Calu3 (cell line): Measurements from ENCODE around the gene SLC12A7. TPM values are rescaled to one million over a fixed set of nuclear protein-coding genes. Genes with fewer than 3 reads are reported as not detected.

Experiments used
- BruUV-seq: library from RNA; stranded (reverse); fragments of 400-500 nt; replicated peaks from 2 replicates; lab custom pipeline; 2021; lab: Mats Ljungman, UMichigan
- CTCF ChIA-PET: fragments of 300-600 bp; sonication (Branson Sonifier 250); formaldehyde crosslinking; loops from one replicate; lab custom pipeline; 2022; ENCODE audit warnings: antibody characterized with exemption; lab: Charles Lee
- DNase-seq: peaks from one replicate; pipeline ENCODE4 v3.0.0; 2022
- H3K27ac Mint-ChIP-seq: one replicate; pipeline ENCODE4 v1.8.0; 2022; ENCODE audit warnings: mixed read lengths; ENCODE audit not compliant: unreplicated experiment
- H3K27me3 Mint-ChIP-seq: one replicate; pipeline ENCODE4 v1.8.0; 2022; ENCODE audit warnings: mixed read lengths; ENCODE audit not compliant: unreplicated experiment
- H3K36me3 Mint-ChIP-seq: one replicate; pipeline ENCODE4 v1.8.0; 2022; ENCODE audit warnings: mild to moderate bottlenecking, moderate library complexity, mixed read lengths; ENCODE audit not compliant: insufficient read depth, unreplicated experiment
- H3K4me1 Mint-ChIP-seq: one replicate; pipeline ENCODE4 v1.8.0; 2022; ENCODE audit warnings: mild to moderate bottlenecking, low read depth, mixed read lengths; ENCODE audit not compliant: unreplicated experiment
- H3K4me3 Mint-ChIP-seq: one replicate; pipeline ENCODE4 v1.8.0; 2022; ENCODE audit warnings: mild to moderate bottlenecking, low read depth, moderate library complexity, mixed read lengths; ENCODE audit not compliant: unreplicated experiment
- H3K9me3 Mint-ChIP-seq: one replicate; pipeline ENCODE4 v1.8.0; 2022; ENCODE audit warnings: low read depth, mixed read lengths; ENCODE audit not compliant: unreplicated experiment
- intact Hi-C: fragments of 100-400 bp; cut with micrococcal nuclease; formaldehyde crosslinking; loops from one replicate; pipeline ENCODE4 v1.10.0; 2022; ENCODE audit not compliant: unreplicated experiment
- total RNA-seq: library from RNA; stranded (reverse); gene quantifications from 2 replicates; pipeline ENCODE4 v1.2.3, GENCODE V29; 2022
- TF ChIP-seq, protein P1 (sequence below): fragments of 200-600 bp; IDR thresholded peaks from one replicate; pipeline ENCODE4 v1.8.0; 2022; ENCODE audit warnings: antibody characterized with exemption; ENCODE audit not compliant: unreplicated experiment

The SLC12A7 gene
- total RNA-seq, 1 experiment from 2014 or later: 82.3 TPM

DNA sequence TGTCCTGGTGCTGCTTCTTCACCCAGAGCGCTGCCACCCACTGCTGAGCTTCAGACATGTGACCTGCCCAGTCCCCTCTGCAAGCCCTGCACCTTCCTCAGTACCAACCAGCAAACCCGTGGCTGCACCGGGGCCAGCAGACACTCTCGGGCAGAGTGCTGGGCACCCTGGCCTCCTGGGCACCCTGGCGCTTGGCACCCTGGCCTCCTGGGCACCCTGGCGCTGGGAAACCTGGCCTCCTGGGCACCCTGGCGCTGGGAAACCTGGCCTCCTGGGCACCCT is 31.7 kb upstream of the SLC12A7 start:
- CTCF ChIA-PET: no interaction called here
- Mint-ChIP-seq H3K4me3 (no peak overlapping the region), H3K36me3 (peaks cover 5% of the 10 kb centered on the region), H3K27ac (no peak overlapping the region), H3K27me3 (no peaks in the 10 kb centered on the region), H3K4me1 (peaks cover 18% of the 10 kb centered on the region), H3K9me3 (no peaks in the 10 kb centered on the region)
- BruUV-seq: no TSS peak
- no peak for DNase-seq
- TF ChIP-seq, protein P1, sequence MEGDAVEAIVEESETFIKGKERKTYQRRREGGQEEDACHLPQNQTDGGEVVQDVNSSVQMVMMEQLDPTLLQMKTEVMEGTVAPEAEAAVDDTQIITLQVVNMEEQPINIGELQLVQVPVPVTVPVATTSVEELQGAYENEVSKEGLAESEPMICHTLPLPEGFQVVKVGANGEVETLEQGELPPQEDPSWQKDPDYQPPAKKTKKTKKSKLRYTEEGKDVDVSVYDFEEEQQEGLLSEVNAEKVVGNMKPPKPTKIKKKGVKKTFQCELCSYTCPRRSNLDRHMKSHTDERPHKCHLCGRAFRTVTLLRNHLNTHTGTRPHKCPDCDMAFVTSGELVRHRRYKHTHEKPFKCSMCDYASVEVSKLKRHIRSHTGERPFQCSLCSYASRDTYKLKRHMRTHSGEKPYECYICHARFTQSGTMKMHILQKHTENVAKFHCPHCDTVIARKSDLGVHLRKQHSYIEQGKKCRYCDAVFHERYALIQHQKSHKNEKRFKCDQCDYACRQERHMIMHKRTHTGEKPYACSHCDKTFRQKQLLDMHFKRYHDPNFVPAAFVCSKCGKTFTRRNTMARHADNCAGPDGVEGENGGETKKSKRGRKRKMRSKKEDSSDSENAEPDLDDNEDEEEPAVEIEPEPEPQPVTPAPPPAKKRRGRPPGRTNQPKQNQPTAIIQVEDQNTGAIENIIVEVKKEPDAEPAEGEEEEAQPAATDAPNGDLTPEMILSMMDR: no peak
- intact Hi-C loops: no loop called here

DNA sequence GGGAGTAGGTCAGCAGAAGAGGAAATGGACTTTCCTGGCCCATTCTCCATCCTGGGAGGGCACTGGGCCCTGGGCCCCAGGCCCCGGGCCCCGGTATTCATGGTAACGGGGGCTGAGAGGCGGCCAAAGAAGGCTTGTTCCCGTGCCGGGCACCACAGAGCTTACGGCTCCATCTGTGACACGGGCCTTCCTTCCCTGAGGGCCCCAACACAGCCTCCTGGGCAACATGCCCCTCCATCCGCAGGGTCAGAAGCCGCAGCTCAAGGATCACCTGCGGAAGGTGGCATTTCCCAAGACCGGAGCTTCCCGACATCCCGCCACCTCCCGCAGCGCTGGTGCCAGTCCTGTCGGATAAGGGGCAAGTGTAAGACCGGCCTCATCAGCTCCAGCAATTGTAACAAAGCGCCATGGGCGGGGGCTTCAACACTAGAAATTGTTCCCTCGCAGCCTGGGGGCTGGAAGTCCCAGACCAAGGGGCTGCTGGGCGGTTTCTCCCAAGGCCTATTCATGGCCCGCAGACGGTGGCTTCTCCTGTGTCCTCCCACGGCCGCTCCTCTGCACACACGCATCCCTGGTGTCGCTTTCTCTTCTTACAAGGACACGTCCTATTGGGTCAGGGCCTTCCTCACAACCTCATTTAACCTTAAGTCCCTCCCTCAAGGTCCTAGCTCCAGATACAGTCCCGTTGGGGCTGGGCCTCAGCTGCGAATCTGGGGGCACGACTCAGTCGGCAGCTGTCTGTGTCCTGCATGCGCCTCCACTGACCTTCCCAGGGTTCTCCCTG is 31.2 kb upstream of the SLC12A7 start:
- intact Hi-C loops: no loop called here
- no peak overlapping the region for H3K4me3 Mint-ChIP-seq
- no peak overlapping the region for H3K27ac Mint-ChIP-seq
- no peak for DNase-seq
- CTCF ChIA-PET: interaction anchor here (0.6 kb wide), 1 partner anchor 206 kb away, joined by 3 read pairs; no protein-coding TSS in a partner anchor
- H3K9me3 Mint-ChIP-seq: no peaks in the 10 kb centered on the region
- H3K4me1 Mint-ChIP-seq: peaks cover 18% of the 10 kb centered on the region
- peaks cover 5% of the 10 kb centered on the region for H3K36me3 Mint-ChIP-seq
- BruUV-seq: no TSS peak
- no peaks in the 10 kb centered on the region for H3K27me3 Mint-ChIP-seq
- TF ChIP-seq, protein P1: no peak

DNA sequence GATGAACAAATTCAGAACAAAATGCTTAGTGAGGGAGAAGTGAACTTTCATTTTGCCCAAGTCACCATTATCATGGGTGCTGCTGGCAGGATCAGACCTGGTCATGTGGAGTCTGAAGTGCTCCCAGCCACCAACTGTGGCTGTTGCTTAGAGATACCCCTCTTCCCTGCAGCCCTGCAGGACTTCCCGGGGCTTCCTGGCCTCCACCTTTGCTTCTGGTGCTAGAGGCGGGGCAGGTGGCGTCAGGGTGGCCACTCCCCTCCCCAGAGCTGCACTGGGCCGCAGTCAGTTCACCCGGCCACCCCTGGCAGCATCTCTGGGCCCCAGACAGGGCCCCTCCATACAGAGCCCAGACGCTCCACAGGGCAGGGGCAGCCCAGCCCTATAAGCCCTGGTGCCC is 30.0 kb upstream of the SLC12A7 start:
- peaks cover 18% of the 10 kb centered on the region for H3K4me1 Mint-ChIP-seq
- no peaks in the 10 kb centered on the region for H3K27me3 Mint-ChIP-seq
- no peak for DNase-seq
- TF ChIP-seq, protein P1: no peak
- CTCF ChIA-PET: interaction anchor here (0.6 kb wide), 1 partner anchor 11 kb away, joined by 3 read pairs; no protein-coding TSS in a partner anchor
- intact Hi-C loops: no loop called here
- H3K27ac Mint-ChIP-seq: no peak overlapping the region
- H3K4me3 Mint-ChIP-seq: no peak overlapping the region
- peaks cover 6% of the 10 kb centered on the region for H3K36me3 Mint-ChIP-seq
- no peaks in the 10 kb centered on the region for H3K9me3 Mint-ChIP-seq
- BruUV-seq: no TSS peak

DNA sequence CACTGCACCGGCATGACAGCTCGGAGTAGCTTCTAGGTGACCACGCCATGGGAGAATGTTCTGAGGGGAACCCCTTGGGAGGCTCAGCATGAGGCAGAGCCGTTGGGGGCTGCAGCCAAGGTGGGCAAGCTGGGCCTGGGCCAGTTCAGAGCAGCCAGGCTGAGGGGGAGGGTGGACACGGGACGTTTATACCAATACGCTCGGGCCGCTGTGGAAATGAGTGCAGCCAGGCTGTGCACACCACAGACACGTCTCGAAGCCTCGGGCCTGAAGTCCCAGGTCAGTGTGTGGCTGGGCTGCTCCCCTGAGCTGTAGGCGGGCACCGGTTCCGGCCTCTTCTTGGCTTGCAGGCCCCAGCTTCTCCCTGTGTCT is 28.9 kb upstream of the SLC12A7 start:
- no peaks in the 10 kb centered on the region for H3K27me3 Mint-ChIP-seq
- TF ChIP-seq, protein P1: no peak
- CTCF ChIA-PET: interaction anchor here (0.7 to 2.0 kb wide), 6 partner anchors 10 to 217 kb away, joined by 3 to 11 read pairs (median 4); no protein-coding TSS in a partner anchor
- no peaks in the 10 kb centered on the region for H3K9me3 Mint-ChIP-seq
- no peak overlapping the region for H3K27ac Mint-ChIP-seq
- intact Hi-C loops: no loop called here
- no TSS peak for BruUV-seq
- H3K4me1 Mint-ChIP-seq: peaks cover 18% of the 10 kb centered on the region
- H3K36me3 Mint-ChIP-seq: peaks cover 8% of the 10 kb centered on the region
- DNase-seq: no peak
- no peak overlapping the region for H3K4me3 Mint-ChIP-seq
